Right lobe of liver (tissue), 6 donors: Measurements from ENCODE around the gene PPA2. TPM values are rescaled to one million over a fixed set of nuclear protein-coding genes. Genes with fewer than 3 reads are reported as not detected.

ENCODE experiments used
- ATAC-seq, 4 donors: fragments of 200-7000 bp; cut with Tn5 transposase; one replicate each; pipeline ENCODE4 v1.9.1; 2020; ENCODE audit warnings: mild to moderate bottlenecking in 4 of 4, moderate library complexity in 4 of 4
- DNase-seq, 3 donors: peaks; one replicate each; pipeline ENCODE4 v3.0.0-alpha.2; 2020
- H3K27ac ChIP-seq, 3 donors: fragments of 200-600 bp; one replicate each; pipeline ENCODE4 v1.8.0; 2022
- H3K27me3 ChIP-seq, 2 donors: fragments of 200-600 bp; one replicate each; pipeline ENCODE4 v1.8.0; 2022
- H3K36me3 ChIP-seq, 4 donors: fragments of 200-600 bp; sonication (generic) in 1 of 4; one replicate each; pipeline versions ENCODE4 v1.5.1 to v1.8.0; 2017 to 2022; ENCODE audit warnings: control low read depth in 1 of 4
- H3K4me1 ChIP-seq, 4 donors: fragments of 200-600 bp; sonication (generic) in 1 of 4; one replicate each; pipeline versions ENCODE4 v1.5.1 to v1.8.0; 2017 to 2022; ENCODE audit warnings: control low read depth in 1 of 4
- H3K4me3 ChIP-seq, 3 donors: fragments of 200-600 bp; one replicate each; pipeline ENCODE4 v1.8.0; 2022
- H3K9me3 ChIP-seq, 4 donors: fragments of 200-600 bp; sonication (generic) in 1 of 4; one replicate each; pipeline versions ENCODE4 v1.5.1 to v1.8.0; 2017 to 2022; ENCODE audit warnings: control low read depth in 1 of 4
- POLR2A ChIP-seq: fragments of 450-650 bp; IDR thresholded peaks from one replicate; pipeline ENCODE4 v1.6.1; 2017; ENCODE audit warnings: antibody characterized with exemption, mild to moderate bottlenecking
- WGBS: methylation state at CpG from one replicate; pipeline ENCODE4 v1.1.6; 2018; ENCODE audit warnings: low coverage, low lambda C conversion rate; ENCODE audit not compliant: insufficient coverage; ENCODE audit errors: missing lambda C conversion rate; 5-methylcytosine and 5-hydroxymethylcytosine counted together
- intact Hi-C, 2 donors: fragments of 100-400 bp; cut with DNase I; formaldehyde crosslinking; loops; one replicate each; pipeline versions ENCODE4 v1.11.2 to v1.14.1; 2022
- total RNA-seq, 6 experiments: library from RNA; depleted of rRNA in 2 of 6; stranded (reverse); fragments of >200 nt in 2 of 6; fragmentation: NEBNext Ultra II Directional in 3 of 6; extraction: Animal tissue kit (Norgen Biotek cat#: 25700) in 3 of 6; gene quantifications; one replicate each; pipeline versions ENCODE4 v1.1.0 to v1.2.4, GENCODE V29; 2016 to 2023
- TF ChIP-seq, protein P1 (sequence below), 4 donors: fragments of 200-600 bp in 3 of 4; fragments of 450-650 bp in 1 of 4; IDR thresholded peaks; one replicate each; pipeline versions ENCODE4 v1.5.1 to v1.8.0; 2016 to 2022; ENCODE audit warnings: antibody characterized with exemption in 4 of 4, mild to moderate bottlenecking in 2 of 4
- donor health status: DM: no; HTN: yes; CAD: no.
- donor health status: DM: no; HTN: no; CAD: no.
- donor health status: DM: no; HTN: no; CAD: no.
- donor health status: DM: no; HTN: yes; CAD: no.
- donor health status: DM: no; HTN: yes; CAD: no.

The PPA2 gene
- total RNA-seq, 6 experiments from 2014 or later, result 45.9 to 78.3 (median 65.1) TPM

DNA sequence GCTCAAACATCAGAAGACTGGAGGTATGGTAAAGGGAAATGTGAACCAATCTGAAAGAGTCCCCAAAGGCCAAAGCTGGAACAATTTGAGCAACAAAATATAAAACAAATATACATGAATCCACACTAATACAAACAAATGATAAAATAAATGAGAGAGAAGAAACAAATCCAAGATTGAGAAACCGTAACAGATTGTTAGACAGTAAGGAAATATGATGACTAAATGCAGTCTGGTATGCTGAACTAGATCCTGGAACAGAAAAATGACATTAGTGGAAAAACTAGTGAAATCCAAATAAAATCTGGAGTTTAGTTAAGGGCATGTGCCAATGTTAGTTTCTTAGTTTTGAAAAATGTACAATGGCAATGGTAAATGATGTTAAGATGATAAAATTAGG, 15.9 kb downstream of the PPA2 start:
- Histone ChIP-seq H3K4me1 (no peaks in the 10 kb centered on the region), H3K9me3 (no peaks in the 10 kb centered on the region), H3K27ac (no peak overlapping the region), H3K27me3 (no peaks in the 10 kb centered on the region), H3K36me3 (no peaks in the 10 kb centered on the region), H3K4me3 (no peak overlapping the region)
- DNase-seq, result no peak
- 100% methylated on average over 1 of the region's 1 CpG for WGBS
- intact Hi-C loops, result no loop called here
- ATAC-seq, result no peak
- no peak for TF ChIP-seq POLR2A
- TF ChIP-seq, protein P1, sequence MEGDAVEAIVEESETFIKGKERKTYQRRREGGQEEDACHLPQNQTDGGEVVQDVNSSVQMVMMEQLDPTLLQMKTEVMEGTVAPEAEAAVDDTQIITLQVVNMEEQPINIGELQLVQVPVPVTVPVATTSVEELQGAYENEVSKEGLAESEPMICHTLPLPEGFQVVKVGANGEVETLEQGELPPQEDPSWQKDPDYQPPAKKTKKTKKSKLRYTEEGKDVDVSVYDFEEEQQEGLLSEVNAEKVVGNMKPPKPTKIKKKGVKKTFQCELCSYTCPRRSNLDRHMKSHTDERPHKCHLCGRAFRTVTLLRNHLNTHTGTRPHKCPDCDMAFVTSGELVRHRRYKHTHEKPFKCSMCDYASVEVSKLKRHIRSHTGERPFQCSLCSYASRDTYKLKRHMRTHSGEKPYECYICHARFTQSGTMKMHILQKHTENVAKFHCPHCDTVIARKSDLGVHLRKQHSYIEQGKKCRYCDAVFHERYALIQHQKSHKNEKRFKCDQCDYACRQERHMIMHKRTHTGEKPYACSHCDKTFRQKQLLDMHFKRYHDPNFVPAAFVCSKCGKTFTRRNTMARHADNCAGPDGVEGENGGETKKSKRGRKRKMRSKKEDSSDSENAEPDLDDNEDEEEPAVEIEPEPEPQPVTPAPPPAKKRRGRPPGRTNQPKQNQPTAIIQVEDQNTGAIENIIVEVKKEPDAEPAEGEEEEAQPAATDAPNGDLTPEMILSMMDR (IDR thresholded peaks at IDR 0.05), result no peak

DNA sequence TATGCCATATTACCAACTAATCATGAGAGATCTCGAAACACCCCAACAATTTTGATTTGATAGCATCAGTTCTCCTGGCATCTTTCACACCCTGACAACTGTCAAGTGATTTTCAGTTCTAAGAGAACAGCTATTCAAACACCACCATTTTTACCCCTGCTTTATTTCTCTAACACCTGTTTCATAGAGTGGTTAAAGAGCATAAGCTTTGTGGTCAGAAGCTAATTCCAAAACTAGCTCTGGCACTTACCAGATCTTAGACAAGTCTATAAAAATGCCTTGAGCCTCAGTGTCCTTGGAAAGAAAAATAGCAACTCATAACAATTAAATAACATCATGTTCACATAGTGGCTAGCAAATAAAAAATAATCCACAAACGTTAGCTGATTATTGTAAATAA, 17.9 kb downstream of the PPA2 start:
- ATAC-seq (no peak), DNase-seq (no peak)
- H3K27ac ChIP-seq, result no peak overlapping the region
- TF ChIP-seq POLR2A, result no peak
- TF ChIP-seq, protein P1 (IDR thresholded peaks at IDR 0.05), result no peak
- intact Hi-C loops, result no loop called here
- H3K4me3 ChIP-seq, result no peak overlapping the region
- H3K9me3 ChIP-seq, result no peaks in the 10 kb centered on the region
- peaks cover 0 to 5% (median 0%) of the 10 kb centered on the region in 4 donors for H3K36me3 ChIP-seq
- 96% methylated on average over 2 of the region's 2 CpGs for WGBS
- H3K27me3 ChIP-seq, result no peaks in the 10 kb centered on the region
- no peaks in the 10 kb centered on the region for H3K4me1 ChIP-seq

DNA sequence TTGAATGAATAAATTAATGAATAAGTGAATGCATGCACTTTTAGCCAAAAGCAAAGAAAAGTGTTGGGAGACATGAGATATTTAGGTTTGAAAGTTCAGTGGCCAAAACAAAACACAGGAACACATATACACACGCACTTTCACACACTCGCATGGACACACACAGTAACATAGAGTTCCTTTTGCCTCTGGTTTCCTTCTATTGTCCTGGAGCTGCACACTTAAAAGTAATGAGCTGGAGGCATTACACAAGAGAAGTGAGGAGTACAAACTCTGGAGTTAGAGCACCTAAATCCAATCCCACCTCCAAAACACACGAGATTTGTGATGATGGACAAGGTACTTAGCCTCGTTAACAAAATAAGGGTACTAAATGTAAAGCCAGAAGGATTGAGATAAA, 18.7 kb downstream of the PPA2 start:
- 86% methylated on average over 3 of the region's 4 CpGs for WGBS
- no peak overlapping the region for H3K4me3 ChIP-seq
- peaks cover 0 to 5% (median 0%) of the 10 kb centered on the region in 4 donors for H3K36me3 ChIP-seq
- no peak overlapping the region for H3K27ac ChIP-seq
- no peaks in the 10 kb centered on the region for H3K9me3 ChIP-seq
- ATAC-seq (no peak), DNase-seq (no peak)
- H3K4me1 ChIP-seq, result no peaks in the 10 kb centered on the region
- no peaks in the 10 kb centered on the region for H3K27me3 ChIP-seq
- TF ChIP-seq, protein P1 (IDR thresholded peaks at IDR 0.05), result no peak
- TF ChIP-seq POLR2A, result no peak
- intact Hi-C loops, result no loop called here

DNA sequence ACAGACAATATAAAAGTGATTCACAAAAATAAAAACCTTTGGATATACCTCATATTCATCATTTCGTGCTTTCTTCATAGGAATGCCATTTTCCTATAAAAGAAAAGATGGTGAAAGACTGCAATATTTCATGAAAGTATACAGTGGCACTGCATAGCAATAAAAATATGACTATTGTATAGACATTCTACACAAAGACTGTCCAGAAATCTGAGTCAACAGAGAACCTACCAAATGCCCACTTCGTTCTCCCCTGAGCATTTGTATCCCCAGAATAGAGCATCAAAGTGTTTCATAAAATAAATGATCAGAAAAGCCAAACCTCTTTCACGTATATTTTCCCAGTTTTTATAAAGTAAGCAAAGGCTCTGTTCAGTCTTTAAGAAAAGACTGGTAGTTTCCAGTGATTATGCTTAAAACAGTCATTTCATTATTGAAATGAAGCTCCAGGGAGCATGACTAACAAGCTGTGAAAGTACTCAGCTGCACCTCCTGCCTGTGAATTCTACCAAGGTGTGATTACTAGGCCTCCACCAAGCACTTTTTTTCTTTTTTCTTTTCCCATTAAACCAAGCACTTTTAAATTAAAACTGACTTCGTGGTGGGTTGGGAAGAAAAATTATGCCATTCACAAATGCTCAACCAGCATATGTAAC, 20.2 kb downstream of the PPA2 start:
- ATAC-seq, result no peak
- intact Hi-C loops, result no loop called here
- H3K36me3 ChIP-seq, result peaks cover 0 to 5% (median 0%) of the 10 kb centered on the region in 4 donors
- no peaks in the 10 kb centered on the region for H3K4me1 ChIP-seq
- 86% methylated on average over 4 of the region's 4 CpGs for WGBS
- no peak for DNase-seq
- no peaks in the 10 kb centered on the region for H3K9me3 ChIP-seq
- H3K27me3 ChIP-seq, result no peaks in the 10 kb centered on the region
- no peak overlapping the region for H3K4me3 ChIP-seq
- no peak overlapping the region for H3K27ac ChIP-seq
- TF ChIP-seq, protein P1 (IDR thresholded peaks at IDR 0.05), result no peak
- TF ChIP-seq POLR2A, result no peak
